IMR-90 (cell line): ENCODE results near the gene SVIL. TPM values are rescaled to one million over a fixed set of nuclear protein-coding genes. Genes with fewer than 3 reads are reported as not detected.

Experiments used
- CEBPB ChIP-seq: IDR thresholded peaks from 2 replicates; pipeline ENCODE4 v1.6.1; 2012; ENCODE audit warnings: low read depth, low read length, improper control_type of control experiment
- CHD1 ChIP-seq: IDR thresholded peaks from 2 replicates; pipeline ENCODE4 v1.6.1; 2012; ENCODE audit warnings: low read depth, low read length, improper control_type of control experiment
- MAZ ChIP-seq: IDR thresholded peaks from 2 replicates; pipeline ENCODE4 v1.6.1; 2012; ENCODE audit warnings: low read depth, mild to moderate bottlenecking, low read length, improper control_type of control experiment, moderate library complexity, borderline replicate concordance
- NFE2L2 ChIP-seq: fragments of 150-350 bp; IDR thresholded peaks from 2 replicates; pipeline ENCODE4 v1.6.1; 2016; ENCODE audit warnings: low read depth, mild to moderate bottlenecking, low read length
- RAD21 ChIP-seq: IDR thresholded peaks from 2 replicates; pipeline ENCODE4 v1.6.1; 2012; ENCODE audit warnings: low read length, improper control_type of control experiment
- RCOR1 ChIP-seq: IDR thresholded peaks from 2 replicates; pipeline ENCODE4 v1.6.1; 2012; ENCODE audit warnings: mild to moderate bottlenecking, low read length, improper control_type of control experiment; ENCODE audit not compliant: insufficient replicate concordance
- SMC3 ChIP-seq: fragments of 150-350 bp; IDR thresholded peaks from 2 replicates; pipeline ENCODE4 v1.6.1; 2016; ENCODE audit warnings: low read depth, mild to moderate bottlenecking, antibody characterized with exemption, low read length, moderate library complexity
- polyA plus RNA-seq, 3 experiments: library from polyadenylated mRNA; depleted of rRNA; stranded (reverse); fragments of >200 nt; gene quantifications; 2 replicates each; pipeline ENCODE4 v1.2.3, GENCODE V29; 2012; ENCODE audit warnings: low replicate concordance in 1 of 3
- total RNA-seq: library from RNA; depleted of rRNA; stranded (reverse); fragments of >200 nt; gene quantifications from 2 replicates; pipeline ENCODE4 v1.2.3, GENCODE V29; 2012

The SVIL gene
- total and polyA plus RNA-seq, 2 of the 4 experiments (the other 2 are of a cell fraction), result 11.5 to 11.6 TPM

DNA sequence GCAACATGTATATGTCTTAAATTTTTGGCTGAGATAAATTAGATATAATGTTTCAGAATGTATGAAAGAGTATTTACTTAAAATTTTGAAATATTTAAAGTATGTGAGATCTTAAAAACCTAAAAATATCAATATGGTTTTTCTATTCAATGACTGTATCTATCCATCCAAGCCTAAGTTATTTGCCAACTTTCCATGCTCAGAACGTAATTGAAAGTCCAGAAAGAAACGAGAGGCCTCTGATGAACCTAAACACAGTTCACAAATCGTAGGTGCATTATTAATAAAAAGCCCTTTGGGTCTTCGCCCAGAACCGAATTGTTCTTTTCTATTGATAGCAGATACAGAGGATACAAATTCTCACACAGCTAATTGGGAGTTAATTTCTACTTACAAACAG lies 6.5 kb downstream of the SVIL start (continued):
- TF ChIP-seq RCOR1 (no peak), MAZ (no peak), RAD21 (no peak), SMC3 (no peak), CHD1 (no peak), NFE2L2 (no peak), CEBPB (no peak)
